ENCODE data around the gene SRSF8. TPM values are rescaled to one million over a fixed set of nuclear protein-coding genes. Genes with fewer than 3 reads are reported as not detected.
"Not testable (repeated sequence)": the region's sequence is repeated elsewhere in the genome, so short reads cannot be mapped to it uniquely, and the experiment has no call there.

Gene SRSF8
- total RNA-seq, 2 donors from 2014 or later = 22.7 to 23.9 TPM

DNA sequence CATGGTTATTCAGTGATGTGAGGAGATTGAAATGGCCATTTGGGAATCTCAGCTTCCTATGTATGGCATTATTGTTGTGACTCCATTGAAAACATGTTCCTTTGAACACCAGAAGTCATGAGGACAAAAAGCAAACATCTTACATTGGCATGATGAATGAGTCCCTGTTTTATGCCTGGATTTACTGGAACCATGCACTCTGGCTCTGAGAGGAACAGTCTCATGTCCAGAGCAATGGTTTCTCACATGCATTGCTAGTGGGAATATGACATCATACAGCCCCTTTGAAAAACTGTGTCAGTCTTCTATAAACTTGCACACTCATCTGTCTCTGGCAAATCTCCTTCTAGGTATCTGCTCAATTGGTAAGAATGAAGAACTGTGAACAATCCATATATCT lies 20.9 kb upstream of the SRSF8 start:
- no peak overlapping the region for H3K27ac ChIP-seq
- no peaks in the 10 kb centered on the region for H3K9me3 ChIP-seq
- no peak for ATAC-seq
- TF ChIP-seq, protein P1, sequence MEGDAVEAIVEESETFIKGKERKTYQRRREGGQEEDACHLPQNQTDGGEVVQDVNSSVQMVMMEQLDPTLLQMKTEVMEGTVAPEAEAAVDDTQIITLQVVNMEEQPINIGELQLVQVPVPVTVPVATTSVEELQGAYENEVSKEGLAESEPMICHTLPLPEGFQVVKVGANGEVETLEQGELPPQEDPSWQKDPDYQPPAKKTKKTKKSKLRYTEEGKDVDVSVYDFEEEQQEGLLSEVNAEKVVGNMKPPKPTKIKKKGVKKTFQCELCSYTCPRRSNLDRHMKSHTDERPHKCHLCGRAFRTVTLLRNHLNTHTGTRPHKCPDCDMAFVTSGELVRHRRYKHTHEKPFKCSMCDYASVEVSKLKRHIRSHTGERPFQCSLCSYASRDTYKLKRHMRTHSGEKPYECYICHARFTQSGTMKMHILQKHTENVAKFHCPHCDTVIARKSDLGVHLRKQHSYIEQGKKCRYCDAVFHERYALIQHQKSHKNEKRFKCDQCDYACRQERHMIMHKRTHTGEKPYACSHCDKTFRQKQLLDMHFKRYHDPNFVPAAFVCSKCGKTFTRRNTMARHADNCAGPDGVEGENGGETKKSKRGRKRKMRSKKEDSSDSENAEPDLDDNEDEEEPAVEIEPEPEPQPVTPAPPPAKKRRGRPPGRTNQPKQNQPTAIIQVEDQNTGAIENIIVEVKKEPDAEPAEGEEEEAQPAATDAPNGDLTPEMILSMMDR (IDR thresholded peaks at IDR 0.05) = no peak
- no peaks in the 10 kb centered on the region for H3K36me3 ChIP-seq (replicated peaks in 1 of 2; ENCODE audit: insufficient read depth in 1 of 2, low read depth in 2 of 2)
- no peaks in the 10 kb centered on the region for H3K4me1 ChIP-seq
- intact Hi-C loops (cut with DNase I) = no loop called here
- H3K27me3 ChIP-seq = no peaks in the 10 kb centered on the region
- H3K4me3 ChIP-seq = no peak overlapping the region
- DNase-seq = no peak

DNA sequence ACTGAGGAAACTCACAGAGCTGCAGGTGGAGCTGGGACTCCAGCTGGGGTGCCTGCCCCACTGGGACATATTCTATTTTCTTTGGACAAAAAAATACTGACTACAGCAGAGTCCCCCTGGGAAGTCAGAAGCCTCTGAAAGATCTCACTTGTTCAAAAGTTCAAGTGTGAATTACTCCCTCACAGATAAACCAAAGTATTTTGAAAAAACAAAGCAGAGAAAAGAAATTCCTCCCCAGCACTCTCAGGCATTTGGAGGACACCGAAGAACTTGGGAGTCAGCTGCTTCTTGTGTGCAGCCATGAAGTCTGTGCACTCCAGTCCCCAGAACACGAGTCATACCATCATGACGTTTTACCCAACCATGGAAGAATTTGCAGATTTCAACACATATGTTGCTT lies 17.6 kb upstream of the SRSF8 start, which contains the start of gene KDM4F:
Gene KDM4F (plus strand): TSS at position 301 of the 400 bp plus-strand sequence.
- H3K4me3 ChIP-seq; H3K36me3 ChIP-seq (replicated peaks in 1 of 2; ENCODE audit: insufficient read depth in 1 of 2, low read depth in 2 of 2); ATAC-seq; H3K27me3 ChIP-seq; H3K27ac ChIP-seq; DNase-seq; H3K9me3 ChIP-seq; intact Hi-C loops (cut with DNase I); H3K4me1 ChIP-seq: not testable (repeated sequence)
- 73 to 75% methylated on average over 3 of the region's 3 CpGs for WGBS, 2 donors

DNA sequence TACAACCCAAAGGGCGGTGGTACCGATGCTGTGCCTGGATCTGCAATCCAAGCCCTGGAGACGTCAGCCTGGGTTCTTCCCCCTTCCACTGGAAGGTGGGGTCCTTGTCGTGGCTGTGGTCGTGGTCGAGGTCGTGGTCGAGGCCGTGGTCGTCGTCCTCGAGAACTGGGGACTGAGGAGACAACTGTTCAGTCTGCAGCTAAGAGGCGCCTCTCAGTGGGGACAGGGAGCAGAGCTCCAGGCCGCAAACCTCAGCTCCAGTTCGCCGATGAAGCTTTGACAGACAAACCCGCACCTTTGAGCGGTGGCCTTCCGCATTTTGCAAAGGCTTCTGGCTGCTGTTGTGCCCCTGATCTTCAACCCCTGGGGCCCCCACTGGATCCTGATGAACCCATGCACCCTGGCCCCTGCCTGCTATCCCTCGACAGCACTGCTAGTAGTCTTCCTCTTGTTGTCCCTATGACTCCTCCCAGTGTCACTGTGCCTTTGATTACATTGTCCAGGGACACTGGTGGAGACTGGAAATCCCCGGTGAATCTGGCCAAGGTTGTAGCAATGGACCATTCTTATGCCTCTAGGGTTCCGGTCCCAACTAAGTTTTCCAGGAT lies 16.0 kb upstream of the SRSF8 start:
- no peaks in the 10 kb centered on the region for H3K36me3 ChIP-seq (replicated peaks in 1 of 2; ENCODE audit: insufficient read depth in 1 of 2, low read depth in 2 of 2)
- H3K4me1 ChIP-seq = no peaks in the 10 kb centered on the region
- no peak overlapping the region for H3K27ac ChIP-seq
- no peaks in the 10 kb centered on the region for H3K9me3 ChIP-seq
- intact Hi-C loops (cut with DNase I) = loop anchor here (5.0 kb wide), 1 partner anchor 68 kb away; no protein-coding TSS in a partner anchor
- DNase-seq (no peak), ATAC-seq (no peak)
- H3K4me3 ChIP-seq = no peak overlapping the region
- TF ChIP-seq, protein P1 (IDR thresholded peaks at IDR 0.05) = no peak
- no peak for TF ChIP-seq POLR2A (IDR thresholded peaks at IDR 0.05)
- 78 to 97% methylated on average over 6 to 15 of the region's 22 CpGs for WGBS, 2 donors
- no peaks in the 10 kb centered on the region for H3K27me3 ChIP-seq

DNA sequence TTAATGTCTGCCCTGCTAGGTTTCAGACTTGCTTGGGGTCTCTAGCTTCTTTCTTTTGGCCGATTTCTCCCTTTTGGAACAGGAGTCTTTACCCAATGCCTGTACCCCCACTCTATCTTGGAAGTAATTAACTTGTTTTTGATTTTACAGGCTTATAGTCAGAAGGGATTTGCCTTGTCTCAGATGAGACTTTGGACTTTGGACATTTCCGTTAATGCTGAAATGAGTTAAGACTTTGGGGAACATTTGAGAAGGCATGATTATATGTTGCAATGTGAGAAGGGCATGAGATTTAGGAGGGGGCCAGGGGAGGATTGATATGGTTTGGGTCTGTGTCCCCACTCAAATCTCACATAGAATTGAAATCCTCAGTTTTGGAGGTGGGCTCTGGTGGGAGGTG lies 12.4 kb upstream of the SRSF8 start:
- DNase-seq (no peak), ATAC-seq (no peak)
- Histone ChIP-seq H3K4me3 (no peak overlapping the region), H3K27ac (no peak overlapping the region), H3K9me3 (no peaks in the 10 kb centered on the region), H3K36me3 (replicated peaks in 1 of 2; ENCODE audit: insufficient read depth in 1 of 2, low read depth in 2 of 2) (no peaks in the 10 kb centered on the region), H3K27me3 (no peaks in the 10 kb centered on the region), H3K4me1 (no peaks in the 10 kb centered on the region)
- intact Hi-C loops (cut with DNase I) = loop anchor here (5.0 kb wide), 1 partner anchor 72 kb away; no protein-coding TSS in a partner anchor
- 42 to 52% methylated on average over 2 of the region's 2 CpGs for WGBS, 2 donors
- TF ChIP-seq, protein P1 (IDR thresholded peaks at IDR 0.05) = no peak
- no peak for TF ChIP-seq POLR2A (IDR thresholded peaks at IDR 0.05)

DNA sequence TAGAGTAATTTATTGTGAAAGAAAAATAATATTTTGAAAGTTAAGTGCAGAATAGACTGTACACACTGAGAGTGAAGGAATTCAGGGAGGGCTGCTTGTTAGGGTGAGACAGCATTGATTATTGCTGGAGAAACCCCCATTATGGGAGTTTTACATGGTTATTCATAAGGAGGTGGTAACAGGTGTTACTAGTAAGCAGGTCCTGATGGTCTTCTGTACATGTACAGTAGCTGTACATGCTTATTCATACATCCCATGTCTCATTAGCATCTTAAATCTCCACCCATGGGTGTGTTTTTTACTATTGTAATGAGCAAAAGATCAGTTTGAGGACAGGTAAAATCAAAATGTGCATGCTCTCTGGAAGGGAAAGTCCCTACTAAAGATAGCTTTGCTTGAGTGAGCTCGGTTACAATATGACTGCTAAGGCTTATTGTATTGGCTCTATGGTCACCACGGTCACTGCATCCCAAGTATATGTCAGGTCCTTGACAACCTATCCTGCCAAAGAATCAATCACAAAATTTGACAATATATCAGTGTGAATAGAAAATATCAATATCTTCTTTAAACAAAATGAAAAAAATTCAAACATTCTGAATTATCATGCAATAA lies 11.3 kb upstream of the SRSF8 start:
- TF ChIP-seq POLR2A (IDR thresholded peaks at IDR 0.05) = no peak
- TF ChIP-seq, protein P1 (IDR thresholded peaks at IDR 0.05) = no peak
- DNase-seq (no peak), ATAC-seq (no peak)
- intact Hi-C loops (cut with DNase I) = no loop called here
- Histone ChIP-seq H3K4me3 (no peak overlapping the region), H3K36me3 (replicated peaks in 1 of 2; ENCODE audit: insufficient read depth in 1 of 2, low read depth in 2 of 2) (no peaks in the 10 kb centered on the region), H3K4me1 (no peaks in the 10 kb centered on the region), H3K9me3 (no peaks in the 10 kb centered on the region), H3K27ac (no peak overlapping the region), H3K27me3 (no peaks in the 10 kb centered on the region)
- 43 to 45% methylated on average over 2 of the region's 2 CpGs for WGBS, 2 donors

All from body of pancreas (tissue), 4 donors.